Activated CD4-positive, alpha-beta T cell treated with anti-CD3 and anti-CD28 coated beads, Interleukin-2, amount 50 U/mL, for 1 hour (primary cell): ENCODE data around the gene KIF20B.
A peak's percentile ranks its signal among the peaks of the same experiment; 100 is the strongest.

Experiments used
- DNase-seq: peaks from one replicate; pipeline ENCODE4 v3.0.0-alpha.2; 2020

KIF20B gene

GRCh38 chr10:89701242-89702120, at the start of gene KIF20B:
KIF20B (plus strand) TSS chr10:89701590; CDS start chr10:89705295, 3,705 bp downstream.
- DNase-seq, result peak; percentile 94

GRCh38 chr10:89651916-89652573, 49.3 kb upstream of the KIF20B start:
- DNase-seq, result no peak

DNA sequence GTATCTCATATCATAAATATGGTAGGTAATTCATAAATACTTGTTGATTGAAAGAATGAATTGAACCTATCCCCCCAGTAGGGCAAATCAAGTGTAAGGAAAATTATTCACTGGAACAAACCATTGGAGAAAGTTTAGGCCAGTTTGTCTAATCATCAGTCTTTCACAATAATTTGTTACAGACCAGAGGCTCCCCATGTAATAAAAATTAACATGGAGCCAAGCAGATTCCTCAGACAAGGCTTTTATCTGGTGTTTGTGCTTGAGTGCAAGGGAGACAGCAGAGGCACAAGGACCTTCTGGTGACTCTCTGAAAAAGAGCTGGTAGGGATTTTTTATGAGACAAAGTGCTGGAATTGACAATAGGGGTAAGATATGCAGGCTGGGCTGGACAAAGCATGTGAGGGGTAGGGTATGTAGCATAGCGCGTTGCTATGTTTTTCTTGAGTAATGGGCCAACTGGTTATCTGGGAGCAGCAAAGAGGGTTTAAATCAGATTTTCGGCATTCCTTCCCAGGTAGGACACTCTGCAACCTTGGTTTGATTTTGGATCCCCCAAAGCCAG, 48.5 kb upstream of the KIF20B start:
- DNase-seq, result no peak

DNA sequence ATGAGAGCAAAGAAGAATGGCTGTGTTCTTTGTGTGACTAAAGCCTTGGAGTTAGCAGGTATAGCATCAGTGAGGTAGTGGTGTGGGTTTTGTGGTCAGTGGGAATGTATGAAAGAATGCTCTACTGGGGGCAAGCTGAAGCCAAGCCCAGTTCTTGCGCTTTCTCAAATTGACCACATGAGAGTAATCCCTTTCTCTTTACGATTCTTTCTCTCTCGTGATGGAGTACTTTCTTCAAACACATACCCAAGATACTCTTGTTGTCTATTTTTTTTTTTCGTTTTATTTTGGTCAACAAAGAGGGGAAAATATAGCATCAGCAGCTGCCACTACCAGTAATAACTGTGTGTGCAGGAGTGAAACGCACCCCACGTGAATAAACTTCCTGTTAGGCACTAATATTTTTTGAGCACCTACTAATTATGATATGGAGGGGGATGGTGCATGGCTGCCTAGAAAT, 48.0 kb upstream of the KIF20B start:
- DNase-seq, result no peak

GRCh38 chr10:89655722-89656121, 45.7 kb upstream of the KIF20B start:
- no peak for DNase-seq

- no peak for DNase-seq
These were observed 44.1 kb upstream of the KIF20B start for GRCh38 chr10:89657302-89657701.

GRCh38 chr10:89659143-89660131, 42.0 kb upstream of the KIF20B start:
- DNase-seq, result no peak

DNA sequence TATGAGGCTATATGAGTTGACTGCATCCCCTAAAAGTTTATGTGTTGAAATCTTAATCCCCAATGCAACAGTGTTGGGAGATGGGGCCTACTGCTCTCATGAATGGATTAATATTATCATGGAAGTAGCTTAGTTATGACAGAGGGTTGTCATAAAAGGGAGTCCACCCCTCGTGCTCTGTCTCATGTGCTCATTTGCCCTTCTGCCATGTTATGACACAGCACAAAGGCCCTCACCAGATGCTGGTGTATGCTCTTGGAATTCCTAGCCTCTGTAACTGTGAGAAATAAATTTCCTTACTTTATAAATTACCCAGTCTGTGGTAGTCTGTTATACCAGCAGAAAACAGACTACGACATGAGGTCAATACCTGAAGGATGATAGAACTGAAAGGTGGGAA, 38.8 kb upstream of the KIF20B start:
- no peak for DNase-seq

DNA sequence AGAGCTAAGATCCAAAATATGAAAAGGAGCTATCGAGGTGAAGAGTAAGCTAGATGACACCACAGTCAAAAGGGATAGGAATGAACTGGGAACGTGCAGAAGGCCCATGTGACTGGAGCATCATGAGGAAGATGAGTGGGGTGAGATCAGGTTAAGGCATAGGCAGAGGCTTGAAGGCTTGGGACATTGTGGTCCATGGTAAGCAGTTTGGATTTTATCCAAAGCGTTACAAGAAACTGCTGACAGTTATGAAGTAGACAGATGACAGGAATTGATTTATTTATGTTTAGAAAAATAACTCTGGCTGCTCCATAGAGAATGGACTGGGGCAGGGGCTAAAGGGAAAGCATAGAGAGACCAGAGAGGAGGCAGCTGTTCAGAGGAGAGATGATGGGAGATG, 38.2 kb upstream of the KIF20B start:
- DNase-seq, result no peak

DNA sequence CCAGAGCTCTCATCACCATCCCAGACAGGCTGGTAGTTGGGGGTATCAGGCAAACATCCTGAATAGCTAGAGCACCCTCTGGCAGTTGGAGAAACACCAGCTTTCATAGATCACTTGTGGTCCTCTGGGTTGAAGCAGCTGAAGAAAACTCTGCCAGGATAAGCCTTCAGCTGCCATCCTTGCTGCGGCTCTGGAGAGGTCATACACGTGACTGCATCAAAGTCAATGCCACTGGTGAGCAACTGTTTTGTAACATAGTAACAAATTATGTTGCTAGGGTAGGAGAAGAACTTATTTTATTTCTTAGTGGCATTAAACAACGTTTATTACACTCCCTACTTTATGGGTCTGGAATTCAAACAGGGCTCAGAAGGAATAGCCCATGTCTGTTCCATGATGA, 37.2 kb upstream of the KIF20B start:
- no peak for DNase-seq

- DNase-seq, result no peak
These were observed 36.1 kb upstream of the KIF20B start for GRCh38 chr10:89665302-89665701.

DNA sequence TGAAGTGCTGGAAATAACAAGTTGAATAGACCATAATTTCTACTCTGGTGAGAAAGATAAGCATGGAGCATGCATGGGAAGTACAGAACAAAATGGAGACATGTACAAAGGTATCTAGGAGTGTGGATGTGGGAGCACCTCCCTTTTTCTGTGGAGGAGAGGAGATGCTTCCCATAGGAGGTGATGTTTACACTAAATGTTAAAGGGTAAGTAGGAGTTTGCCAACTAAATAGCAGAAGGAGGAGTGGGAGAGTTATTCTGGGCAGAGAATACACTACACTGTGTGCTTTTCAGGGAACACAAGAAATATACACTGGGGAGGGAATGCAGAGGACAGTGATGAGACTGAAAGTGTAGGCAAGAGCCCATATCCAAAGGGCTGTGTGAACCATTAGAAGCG, 35.3 kb upstream of the KIF20B start:
- DNase-seq, result no peak

GRCh38 chr10:89668386-89669071, 32.9 kb upstream of the KIF20B start:
- DNase-seq, result no peak

- DNase-seq, result no peak
These were observed 31.4 kb upstream of the KIF20B start for GRCh38 chr10:89669985-89670384.

GRCh38 chr10:89670926-89671325, 30.5 kb upstream of the KIF20B start:
- no peak for DNase-seq

GRCh38 chr10:89677341-89677740, 24.0 kb upstream of the KIF20B start:
- no peak for DNase-seq

DNA sequence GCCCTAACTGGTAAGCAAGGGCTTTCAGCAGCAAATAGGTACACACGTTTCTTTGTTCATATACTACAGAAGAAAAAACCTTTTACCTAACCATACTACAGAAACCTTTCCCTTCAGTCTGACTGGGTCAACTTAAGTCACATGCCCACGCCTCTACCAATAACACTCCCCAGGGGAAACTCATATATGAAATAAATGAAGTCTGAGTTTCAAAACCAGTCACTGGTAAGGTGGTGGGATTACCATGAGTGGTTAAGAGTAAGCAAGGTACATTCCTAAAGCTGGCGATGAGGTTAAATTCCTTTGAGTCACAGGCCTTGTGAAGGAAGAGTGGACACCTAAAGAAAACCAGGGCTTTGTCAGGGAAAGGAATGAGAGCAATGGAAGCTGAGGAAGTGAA, 21.4 kb upstream of the KIF20B start:
- DNase-seq, result no peak

DNA sequence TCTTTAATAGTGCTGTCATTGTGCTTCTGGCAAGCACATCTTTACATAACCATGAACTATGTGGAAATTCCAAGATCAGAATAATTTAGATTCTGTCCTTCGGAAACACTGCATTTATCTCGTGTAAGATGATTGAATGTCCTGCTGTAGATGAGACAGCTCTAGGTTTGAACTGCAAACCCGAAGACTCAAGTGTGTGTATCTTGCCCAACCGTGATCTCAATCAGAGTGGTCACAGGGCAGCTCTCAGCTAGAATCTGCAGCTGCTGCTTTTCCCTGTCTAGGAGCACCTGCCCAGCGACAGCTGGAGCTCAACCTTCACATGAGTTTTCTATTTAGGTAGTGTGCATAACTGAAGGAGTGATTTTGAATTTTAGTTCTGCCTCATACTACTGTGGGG, 17.5 kb upstream of the KIF20B start:
- no peak for DNase-seq

DNA sequence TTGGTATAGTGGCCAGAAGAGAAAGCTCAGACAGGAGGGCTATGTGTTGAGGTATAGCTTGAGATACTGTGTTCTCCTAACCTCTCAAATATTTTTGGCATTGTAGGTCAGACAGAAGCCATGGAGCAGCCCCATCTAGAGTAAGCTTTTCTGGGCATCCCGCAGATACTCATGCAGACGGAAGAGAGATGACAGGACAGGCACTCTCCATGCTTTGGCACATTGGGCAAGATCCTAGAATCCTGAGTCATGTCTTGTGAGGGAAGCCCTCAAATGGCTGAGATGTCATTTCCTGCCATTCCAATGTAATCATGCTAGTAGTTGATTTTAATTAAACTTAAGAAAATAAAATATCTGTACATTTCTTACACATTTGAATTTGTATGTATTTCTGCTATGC, 16.8 kb upstream of the KIF20B start:
- DNase-seq, result no peak

DNA sequence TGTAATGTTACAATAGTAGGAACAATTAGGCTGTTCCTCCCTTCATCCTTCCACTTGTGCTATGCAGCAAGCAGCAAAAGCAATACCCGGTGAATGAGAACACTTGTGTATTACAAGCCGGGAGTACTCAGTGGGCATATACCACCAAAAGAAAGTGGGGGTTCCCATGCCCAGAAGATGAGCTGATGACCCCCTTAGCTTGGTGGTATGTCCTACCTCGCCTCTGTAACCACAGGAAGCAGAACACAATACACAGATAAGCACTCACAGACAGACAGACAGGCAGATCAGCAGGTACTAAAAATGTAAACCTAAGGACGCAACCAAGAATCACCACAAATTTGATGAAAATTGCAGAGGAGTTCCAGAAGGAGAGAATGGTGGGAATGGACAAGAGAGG, 15.5 kb upstream of the KIF20B start:
- no peak for DNase-seq

- DNase-seq, result no peak
These were observed 11.4 kb upstream of the KIF20B start for GRCh38 chr10:89690027-89690426.

DNA sequence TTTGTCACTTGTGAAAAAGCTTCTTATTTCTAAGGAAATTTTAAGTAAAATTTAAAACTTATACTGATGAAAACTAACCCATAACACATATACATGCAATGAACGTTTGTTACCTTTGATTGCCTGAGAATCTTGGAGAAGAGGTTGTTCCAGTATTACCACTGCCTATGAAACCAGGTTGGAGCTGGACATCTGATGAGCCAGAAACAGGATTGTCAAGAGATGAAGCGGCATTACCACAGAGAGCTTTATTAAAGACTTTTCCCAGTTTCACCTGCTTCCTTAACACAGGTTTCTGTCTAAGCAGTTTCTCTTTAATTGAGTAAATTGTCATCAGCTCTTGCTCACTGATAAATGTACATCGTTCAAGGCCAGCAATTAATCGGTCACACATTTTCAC, 9.0 kb upstream of the KIF20B start:
- no peak for DNase-seq
